GM18498 (cell line): ENCODE results near the gene SUMF1.
"Not testable (repeated sequence)": the region's sequence is repeated elsewhere in the genome, so short reads cannot be mapped to it uniquely, and the experiment has no call there.

Experiments
- ATAC-seq: cut with Tn5 transposase; IDR thresholded peaks from one replicate; pipeline ENCODE4 v1.9.1; 2021; ENCODE audit warnings: mild to moderate bottlenecking, moderate library complexity; ENCODE audit not compliant: unreplicated experiment

The SUMF1 gene

GRCh38 chr3:4462369-4463040 lies 4.6 kb downstream of the SUMF1 start:
- ATAC-seq: no peak

- ATAC-seq: no peak
Measured at GRCh38 chr3:4461468-4462090, 5.5 kb downstream of the SUMF1 start.

GRCh38 chr3:4460334-4460733 lies 6.7 kb downstream of the SUMF1 start:
- ATAC-seq: no peak

DNA sequence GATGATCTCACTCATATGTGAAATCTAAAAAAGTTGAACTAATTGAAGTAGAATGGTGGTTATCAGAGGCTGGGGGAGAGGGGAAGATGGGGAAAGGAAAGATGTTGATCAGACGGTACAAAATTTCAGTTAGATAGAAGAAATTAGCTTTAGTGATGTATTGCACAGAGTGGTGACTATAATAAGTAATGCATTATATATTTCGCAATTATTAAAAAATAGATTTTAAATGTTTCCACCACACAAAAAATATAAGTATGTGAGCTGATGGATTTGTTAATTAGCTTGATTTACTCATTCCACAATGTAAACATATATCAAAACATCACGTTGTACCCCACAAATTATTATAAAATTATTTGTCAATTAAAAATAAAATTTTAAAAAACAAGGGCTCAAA lies 8.1 kb downstream of the SUMF1 start:
- no peak for ATAC-seq

DNA sequence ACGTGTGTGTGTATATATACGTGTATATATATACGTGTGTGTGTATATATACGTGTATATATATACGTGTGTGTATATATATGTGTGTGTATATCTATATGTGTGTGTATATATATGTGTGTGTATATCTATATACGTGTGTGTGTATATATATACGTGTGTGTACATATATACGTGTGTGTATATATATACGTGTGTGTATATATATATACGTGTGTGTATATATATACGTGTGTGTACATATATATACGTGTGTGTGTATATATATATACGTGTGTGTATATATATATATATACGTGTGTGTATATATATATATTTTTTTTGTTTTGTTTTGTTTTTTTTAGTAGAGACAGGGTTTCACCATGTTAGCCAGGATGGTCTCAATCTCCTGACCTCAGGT lies 10.3 kb downstream of the SUMF1 start:
- ATAC-seq: not testable (repeated sequence)

GRCh38 chr3:4454142-4454541 lies 12.9 kb downstream of the SUMF1 start:
- no peak for ATAC-seq

DNA sequence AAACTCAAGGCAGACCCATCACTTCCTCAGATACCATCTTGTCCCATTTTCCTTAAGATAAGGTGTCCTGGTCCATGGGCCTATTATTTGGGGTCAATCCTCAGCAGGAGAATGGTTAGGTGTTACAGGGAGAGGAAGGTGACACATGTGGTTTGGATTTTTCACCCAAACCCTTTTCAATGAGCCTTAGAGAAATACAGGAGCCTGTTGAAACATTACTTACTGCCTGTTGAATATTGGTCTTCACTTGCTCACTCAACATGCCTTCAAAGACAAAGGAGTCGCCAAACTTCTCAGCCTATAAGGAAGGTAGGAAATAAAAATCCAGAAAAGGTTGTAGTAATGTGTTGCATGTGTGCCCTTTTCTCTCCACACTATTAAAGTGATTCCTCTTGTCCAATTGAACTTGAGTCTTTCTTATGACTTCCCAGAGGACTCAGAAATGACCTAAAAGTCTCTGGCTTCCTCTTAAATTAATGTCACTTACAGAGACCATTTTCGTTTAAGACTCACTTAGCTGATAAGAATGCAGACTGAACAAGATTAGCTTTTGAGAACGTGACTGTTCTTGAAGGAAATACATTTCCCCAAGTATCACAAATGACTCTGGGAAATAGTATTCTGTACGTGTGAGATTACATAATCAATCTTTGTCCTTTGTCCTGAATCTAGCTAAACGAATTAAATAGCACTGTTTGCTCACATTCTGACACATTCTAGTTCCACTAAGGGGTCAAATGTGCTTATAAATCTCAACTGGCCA lies 17.8 kb downstream of the SUMF1 start:
- ATAC-seq: no peak

GRCh38 chr3:4448187-4448586 lies 18.9 kb downstream of the SUMF1 start:
- no peak for ATAC-seq

DNA sequence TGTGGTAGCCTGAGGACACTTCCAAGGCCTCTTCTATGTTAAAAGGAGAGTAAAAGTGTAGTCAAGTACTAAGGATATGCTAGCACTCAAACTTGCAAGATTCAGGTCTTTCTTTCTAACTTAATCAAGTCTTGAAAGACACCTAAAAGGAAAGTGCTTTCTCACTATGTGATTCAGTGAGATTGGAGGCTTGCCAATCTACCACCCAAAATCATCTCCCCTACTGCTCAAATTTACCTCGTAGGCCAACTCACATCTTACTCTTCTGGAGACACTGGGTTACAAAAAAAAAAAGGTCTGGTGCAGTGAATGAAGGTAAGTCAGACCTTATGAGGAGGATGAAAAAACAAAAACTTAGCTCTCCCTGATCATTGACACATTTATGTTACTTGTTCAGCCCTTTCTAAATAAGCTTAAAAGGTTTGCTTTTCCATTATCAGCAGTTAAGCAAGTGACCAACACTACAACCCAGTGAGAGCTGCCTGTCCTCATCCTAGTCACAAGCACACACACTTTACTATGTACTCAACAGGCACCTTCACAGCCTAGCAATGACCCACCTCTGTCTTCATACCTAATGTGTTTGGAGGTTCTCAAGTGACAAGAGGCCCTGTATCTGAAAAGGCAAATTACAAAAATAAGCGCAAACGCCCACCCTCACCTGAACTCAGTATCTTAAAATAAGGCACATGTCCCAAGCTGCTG lies 19.6 kb downstream of the SUMF1 start:
- ATAC-seq: no peak

DNA sequence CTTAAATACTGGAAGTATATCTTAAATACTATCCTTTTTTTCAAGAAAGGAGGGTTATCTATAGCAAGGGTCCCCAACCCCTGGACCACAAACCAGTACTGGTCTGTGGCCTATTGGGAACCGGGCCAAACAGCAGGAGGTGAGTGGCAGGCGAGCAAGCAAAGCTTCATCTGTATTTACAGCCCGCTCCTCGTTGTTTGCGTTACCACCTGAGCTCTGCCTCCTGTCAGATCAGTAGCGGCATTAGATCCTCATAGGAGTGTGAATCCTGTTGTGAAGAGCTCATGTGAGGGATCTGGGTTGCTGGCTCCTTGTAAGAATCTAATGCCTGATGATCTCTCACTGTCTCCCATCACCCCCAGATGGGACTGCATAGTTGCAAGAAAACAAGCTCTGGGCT lies 26.1 kb downstream of the SUMF1 start:
- no peak for ATAC-seq

GRCh38 chr3:4438296-4438695 lies 28.8 kb downstream of the SUMF1 start:
- ATAC-seq: no peak

GRCh38 chr3:4432259-4432658 lies 34.8 kb downstream of the SUMF1 start:
- ATAC-seq: no peak

DNA sequence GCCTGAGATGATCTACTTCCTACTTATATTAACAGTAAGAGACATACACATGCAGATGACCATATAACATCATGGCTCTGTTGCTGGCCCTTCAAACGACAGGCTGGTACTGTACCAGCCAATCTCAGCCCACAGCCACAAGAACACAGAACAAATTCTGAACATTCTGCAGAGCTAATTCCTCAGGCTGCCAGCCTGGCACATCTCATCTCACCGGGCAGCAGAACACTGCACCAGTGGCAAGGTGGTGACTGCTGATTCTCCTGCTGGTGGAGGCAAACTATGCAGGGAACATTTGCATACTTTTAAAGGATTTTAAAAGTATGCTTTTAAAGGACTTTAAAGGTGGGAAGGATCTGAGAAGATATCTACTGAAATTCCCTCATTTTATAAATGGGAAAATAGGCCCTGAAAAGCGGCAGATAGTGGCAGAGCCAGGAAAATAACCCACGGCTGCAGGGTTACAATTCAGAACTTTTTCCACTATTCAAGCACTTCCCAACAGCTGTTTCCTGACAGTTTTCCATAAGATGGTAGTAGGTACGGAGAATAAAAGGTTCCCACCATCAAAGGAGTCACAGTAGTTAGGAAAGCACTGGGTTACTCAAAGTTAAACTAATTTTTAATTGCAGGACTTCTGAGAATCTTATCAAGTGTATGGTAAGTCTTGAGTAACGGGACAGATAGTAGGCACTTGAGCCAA lies 37.3 kb downstream of the SUMF1 start:
- ATAC-seq: no peak

- peak; percentile 91 for ATAC-seq
Measured at GRCh38 chr3:4426782-4427344, 40.2 kb downstream of the SUMF1 start.

- peak; percentile 25 for ATAC-seq
Measured at GRCh38 chr3:4426261-4426781, 40.7 kb downstream of the SUMF1 start.

DNA sequence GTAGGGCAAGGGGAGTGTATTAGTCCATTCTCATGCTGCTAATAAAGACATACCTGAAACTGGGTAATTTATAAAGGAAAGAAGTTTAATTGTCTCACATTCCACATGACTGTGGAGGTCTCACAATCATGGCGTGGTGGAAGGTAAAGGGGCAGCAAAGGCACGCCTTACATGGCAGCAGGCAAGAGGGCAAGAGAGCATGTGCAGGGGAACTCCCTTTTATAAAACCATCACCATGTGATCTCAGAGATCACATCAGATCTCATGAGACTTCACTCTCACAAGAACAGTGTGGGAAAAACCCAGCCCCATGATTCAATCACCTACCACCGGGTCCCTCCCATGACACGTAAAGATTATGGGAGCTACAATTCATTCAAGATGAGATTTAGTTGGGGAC lies 41.4 kb downstream of the SUMF1 start:
- peak; percentile 32 for ATAC-seq

GRCh38 chr3:4425055-4425454 lies 42.0 kb downstream of the SUMF1 start:
- ATAC-seq: no peak

GRCh38 chr3:4421121-4421520 lies 45.9 kb downstream of the SUMF1 start:
- ATAC-seq: peak; percentile 61

GRCh38 chr3:4419920-4420319 lies 47.1 kb downstream of the SUMF1 start:
- no peak for ATAC-seq

- ATAC-seq: no peak
Measured at GRCh38 chr3:4419386-4419785, 47.7 kb downstream of the SUMF1 start.
